GM21723 (cell line): ENCODE data around the gene MYBPHL.
A peak's percentile ranks its signal among the peaks of the same experiment; 100 is the strongest.

ENCODE experiments used
- ATAC-seq: cut with Tn5 transposase; IDR thresholded peaks from one replicate; pipeline ENCODE4 v1.9.1; 2021; ENCODE audit warnings: mild to moderate bottlenecking, moderate library complexity; ENCODE audit not compliant: unreplicated experiment

The MYBPHL gene

GRCh38 chr1:109253803-109254620 is 52.8 kb downstream of the MYBPHL start:
- ATAC-seq: no peak

GRCh38 chr1:109252893-109253802 is 53.7 kb downstream of the MYBPHL start:
- no peak for ATAC-seq

GRCh38 chr1:109252167-109252892 is 54.5 kb downstream of the MYBPHL start:
- ATAC-seq: no peak

GRCh38 chr1:109251277-109252166 is 55.3 kb downstream of the MYBPHL start:
- ATAC-seq: no peak

GRCh38 chr1:109250454-109251276 is 56.1 kb downstream of the MYBPHL start:
- no peak for ATAC-seq

GRCh38 chr1:109249654-109250401 is 57.0 kb downstream of the MYBPHL start:
- peak; percentile 41 for ATAC-seq

- peak; percentile 89 for ATAC-seq
Observed at GRCh38 chr1:109248797-109249629, 57.8 kb downstream of the MYBPHL start, which contains the start of gene CELSR2. Gene CELSR2 (plus strand): TSS chr1:109249539. CDS start chr1:109250080, 541 bp downstream.

GRCh38 chr1:109248444-109248796 is 58.4 kb downstream of the MYBPHL start:
- ATAC-seq: no peak

GRCh38 chr1:109247401-109248365 is 59.1 kb downstream of the MYBPHL start:
- ATAC-seq: no peak

GRCh38 chr1:109246141-109246551 is 60.7 kb downstream of the MYBPHL start:
- ATAC-seq: no peak

GRCh38 chr1:109243860-109244552 is 62.8 kb downstream of the MYBPHL start:
- no peak for ATAC-seq

GRCh38 chr1:109243221-109243620 is 63.6 kb downstream of the MYBPHL start:
- ATAC-seq: no peak

- ATAC-seq: no peak
Observed at GRCh38 chr1:109242387-109242786, 64.4 kb downstream of the MYBPHL start.
